ENCODE measurements around the gene ZNF124. TPM values are rescaled to one million over a fixed set of nuclear protein-coding genes. Genes with fewer than 3 reads are reported as not detected.
"Not testable (repeated sequence)": the region's sequence is repeated elsewhere in the genome, so short reads cannot be mapped to it uniquely, and the experiment has no call there.

ZNF124 gene
- total RNA-seq, 2 experiments from 2014 or later, result 19.4 to 21.9 TPM

DNA sequence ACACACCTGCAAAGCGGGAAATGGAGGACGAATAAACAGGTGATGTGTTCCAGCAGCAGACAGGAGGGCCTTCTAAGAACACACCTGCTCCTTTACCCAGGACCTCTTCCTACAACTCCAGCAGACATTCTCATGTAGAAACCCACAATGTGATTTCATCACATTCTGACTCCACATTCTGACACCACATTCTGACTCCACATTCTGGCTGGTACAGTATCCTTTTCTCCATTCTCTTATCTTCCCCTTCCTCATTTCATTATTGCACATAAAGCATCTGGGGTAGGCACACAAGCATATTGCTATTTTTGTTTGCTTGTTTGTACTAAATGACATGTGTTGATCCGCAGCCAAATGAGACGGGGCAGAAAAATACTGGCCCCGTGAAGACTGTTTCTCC, 3.6 kb upstream of the ZNF124 start:
- CTCF ChIA-PET, result no interaction called here

DNA sequence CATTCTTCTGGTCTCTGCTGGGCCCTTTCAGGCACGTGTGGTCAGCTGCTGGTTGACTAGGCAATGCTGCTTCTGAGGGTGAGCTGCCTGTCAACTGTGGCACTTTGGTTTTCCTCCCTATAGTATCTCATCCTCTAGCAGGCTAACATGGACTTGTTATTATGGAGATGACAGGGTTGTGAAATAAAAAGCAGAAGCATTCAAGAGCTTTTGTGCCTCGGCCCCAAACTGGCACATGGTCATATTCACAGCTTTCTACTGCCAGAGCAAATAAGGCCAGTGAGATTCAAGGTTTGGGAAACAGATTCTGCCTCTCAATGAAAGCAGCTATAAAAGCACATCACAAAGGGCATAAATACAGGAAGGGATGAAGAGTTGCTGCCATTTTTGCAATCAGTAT, 1.6 kb upstream of the ZNF124 start:
- POLR2A ChIA-PET, result no interaction called here
- CTCF ChIA-PET, result no interaction called here

More for the DNA sequence above, 3.6 kb upstream of the ZNF124 start:
- POLR2A ChIA-PET, result no interaction called here

DNA sequence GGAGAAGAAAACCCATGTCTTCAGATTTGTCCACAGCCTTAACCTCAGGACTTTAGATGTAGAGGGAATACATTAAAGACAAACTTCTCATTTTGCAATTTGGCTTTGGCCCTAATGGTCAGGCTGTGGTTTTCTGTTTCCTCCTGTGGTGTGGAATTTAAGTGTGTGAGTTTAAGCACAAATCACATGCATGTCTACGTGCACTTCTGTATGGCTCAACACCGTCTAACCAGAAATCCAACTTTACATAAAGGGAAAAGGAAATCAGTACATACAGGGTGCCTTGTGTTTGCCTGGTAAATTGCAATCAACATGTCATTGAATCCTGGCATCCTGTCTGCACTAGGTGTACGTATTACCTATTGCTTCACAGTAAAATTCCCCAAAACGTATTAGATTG, 1.2 kb upstream of the ZNF124 start:
- ChIA-PET CTCF (no interaction called here), POLR2A (no interaction called here)

DNA sequence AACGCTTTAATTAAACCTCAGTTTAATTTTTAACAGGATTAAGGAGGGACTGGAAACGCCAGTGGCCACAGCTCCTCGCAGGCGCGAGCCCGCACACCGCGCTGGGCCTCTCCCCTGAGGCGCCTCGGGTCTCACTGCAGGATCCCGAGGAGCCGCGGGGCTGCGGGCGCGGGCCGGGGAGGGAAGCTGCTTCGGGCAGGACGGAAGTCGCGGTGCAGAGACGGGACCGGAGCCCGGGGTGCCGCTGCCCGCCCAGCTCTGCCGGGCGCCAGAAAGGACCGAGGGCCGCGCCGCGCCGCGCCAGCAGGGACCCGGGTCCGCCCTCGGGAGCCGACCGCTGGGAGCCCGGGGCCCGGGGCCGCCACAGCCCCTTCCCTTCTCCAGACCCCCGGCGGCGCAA, 377 bp downstream of the ZNF124 start:
- POLR2A ChIA-PET, CTCF ChIA-PET: not testable (repeated sequence)

GRCh38 chr1:247165674-247166073, 6.1 kb downstream of the ZNF124 start:
- POLR2A ChIA-PET, result no interaction called here
- CTCF ChIA-PET, result no interaction called here

DNA sequence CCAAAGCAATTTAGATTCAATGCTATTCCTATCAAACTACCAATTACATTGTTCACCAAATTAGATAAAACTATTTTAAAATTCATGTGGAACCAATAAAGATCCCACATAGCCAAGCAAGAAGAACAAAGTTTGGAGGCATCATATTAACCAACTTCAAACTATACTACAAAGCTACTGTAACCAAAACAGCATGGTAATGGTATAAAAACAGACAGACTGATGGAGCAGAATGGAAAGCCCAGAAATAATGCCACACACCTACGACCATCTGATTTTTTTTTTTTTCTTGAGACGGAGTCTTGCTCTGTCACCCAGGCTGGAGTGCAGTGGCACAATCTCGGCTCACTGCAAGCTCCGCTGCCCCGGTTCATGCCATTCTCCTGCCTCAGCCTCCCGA, 7.1 kb downstream of the ZNF124 start:
- ChIA-PET CTCF (no interaction called here), POLR2A (no interaction called here)

DNA sequence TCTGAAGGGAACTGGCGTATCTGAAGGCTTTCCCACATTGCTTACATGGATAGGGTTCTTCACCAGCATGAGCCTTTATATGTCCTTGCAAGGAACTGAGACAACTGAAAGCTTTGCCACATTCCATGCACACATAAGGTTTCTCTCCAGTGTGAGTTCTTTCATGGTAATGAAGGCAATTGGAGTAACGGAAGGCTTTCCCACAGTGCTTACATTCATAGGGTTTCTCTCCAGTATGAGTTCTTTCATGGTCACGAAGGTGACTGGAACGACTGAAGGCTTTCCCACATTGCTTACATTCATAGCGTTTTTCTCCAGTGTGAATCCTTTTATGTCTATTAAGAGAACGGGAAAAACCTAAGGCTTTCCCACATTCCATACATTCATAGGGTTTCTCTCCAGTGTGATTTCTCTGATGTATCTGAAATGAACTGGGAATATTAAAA, 15.0 kb downstream of the ZNF124 start:
- CTCF ChIA-PET, result no interaction called here
- POLR2A ChIA-PET, result no interaction called here

- POLR2A ChIA-PET, result no interaction called here
- CTCF ChIA-PET, result no interaction called here
Observed at GRCh38 chr1:247147781-247148180, 24.0 kb downstream of the ZNF124 start.

GRCh38 chr1:247147120-247147519, 24.7 kb downstream of the ZNF124 start:
- POLR2A ChIA-PET, result not testable (repeated sequence)
- CTCF ChIA-PET, result interaction anchor here (0.7 kb wide), 1 partner anchor 58 kb away, joined by 4 read pairs; no protein-coding TSS in a partner anchor

- POLR2A ChIA-PET, result no interaction called here
- CTCF ChIA-PET, result interaction anchor here (0.7 kb wide), 1 partner anchor 59 kb away, joined by 4 read pairs; no protein-coding TSS in a partner anchor
Observed at GRCh38 chr1:247146671-247147070, 25.1 kb downstream of the ZNF124 start.

GRCh38 chr1:247145279-247145678, 26.5 kb downstream of the ZNF124 start:
- ChIA-PET CTCF (no interaction called here), POLR2A (no interaction called here)

GRCh38 chr1:247139557-247139956, 32.3 kb downstream of the ZNF124 start:
- CTCF ChIA-PET, result not testable (repeated sequence)

DNA sequence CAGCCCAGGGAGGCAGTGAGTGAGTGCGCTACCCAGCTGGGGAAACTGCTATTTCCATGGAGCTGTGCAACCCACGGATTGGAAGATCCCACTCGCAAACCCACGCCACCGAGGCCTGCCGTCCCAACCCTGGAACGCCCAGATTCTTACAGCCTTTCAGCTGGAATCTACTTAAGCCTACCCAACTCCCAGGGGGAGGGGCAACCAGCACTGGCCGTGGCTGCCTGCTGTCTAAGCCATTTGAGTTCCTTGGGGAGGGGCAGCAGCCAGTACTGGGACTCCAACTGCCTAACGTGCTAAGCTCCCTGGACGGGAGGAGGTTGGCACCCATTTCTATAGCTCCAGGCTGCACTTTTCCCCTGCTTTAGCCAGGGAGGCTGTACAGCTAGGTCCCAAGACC, 40.6 kb downstream of the ZNF124 start:
- CTCF ChIA-PET, result no interaction called here
- POLR2A ChIA-PET, result no interaction called here

More at GRCh38 chr1:247139557-247139956, 32.3 kb downstream of the ZNF124 start:
- POLR2A ChIA-PET, result not testable (repeated sequence)

GRCh38 chr1:247127519-247128282, 44.1 kb downstream of the ZNF124 start:
- CTCF ChIA-PET, POLR2A ChIA-PET: not testable (repeated sequence)

GRCh38 chr1:247126601-247127000, 45.2 kb downstream of the ZNF124 start:
- CTCF ChIA-PET, POLR2A ChIA-PET: not testable (repeated sequence)

DNA sequence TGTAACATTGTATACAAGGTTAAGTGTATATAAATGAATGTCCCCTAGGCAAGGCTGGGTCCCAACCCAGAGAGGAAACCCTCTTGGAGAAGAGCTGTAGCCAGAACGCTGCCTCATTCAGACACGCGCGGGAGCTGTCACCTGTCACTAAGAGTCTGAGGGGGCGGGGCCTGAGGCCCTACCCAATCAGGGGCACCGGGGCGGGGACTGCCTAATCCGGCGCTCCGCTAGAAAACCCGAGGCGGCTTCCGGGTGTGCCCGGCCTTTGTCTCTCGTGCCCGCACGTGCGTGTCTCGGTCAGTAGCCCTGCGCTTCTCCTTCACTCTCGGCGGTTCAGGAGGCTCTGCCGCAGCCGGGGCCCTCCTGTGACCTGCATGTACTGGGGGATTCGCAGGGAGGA, 45.7 kb downstream of the ZNF124 start:
- POLR2A ChIA-PET, CTCF ChIA-PET: not testable (repeated sequence)

GRCh38 chr1:247121382-247121781, 50.4 kb downstream of the ZNF124 start:
- ChIA-PET POLR2A (no interaction called here), CTCF (no interaction called here)

DNA sequence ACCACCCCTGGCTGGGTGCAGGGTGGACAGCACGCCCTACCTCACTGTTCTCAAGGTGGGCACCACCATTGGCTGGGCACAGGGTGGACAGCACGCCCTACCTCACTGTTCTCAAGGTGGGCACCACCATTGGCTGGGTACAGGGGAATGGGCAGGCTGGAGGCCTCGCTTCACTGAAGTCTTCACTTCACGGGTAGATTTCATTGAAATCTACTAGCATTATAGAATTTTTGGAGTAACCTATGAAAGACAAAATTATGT, 51.5 kb downstream of the ZNF124 start:
- CTCF ChIA-PET, result not testable (repeated sequence)

GRCh38 chr1:247119600-247120407, 52.0 kb downstream of the ZNF124 start:
- CTCF ChIA-PET, result no interaction called here

More for the DNA sequence above, 51.5 kb downstream of the ZNF124 start:
- POLR2A ChIA-PET, result not testable (repeated sequence)

DNA sequence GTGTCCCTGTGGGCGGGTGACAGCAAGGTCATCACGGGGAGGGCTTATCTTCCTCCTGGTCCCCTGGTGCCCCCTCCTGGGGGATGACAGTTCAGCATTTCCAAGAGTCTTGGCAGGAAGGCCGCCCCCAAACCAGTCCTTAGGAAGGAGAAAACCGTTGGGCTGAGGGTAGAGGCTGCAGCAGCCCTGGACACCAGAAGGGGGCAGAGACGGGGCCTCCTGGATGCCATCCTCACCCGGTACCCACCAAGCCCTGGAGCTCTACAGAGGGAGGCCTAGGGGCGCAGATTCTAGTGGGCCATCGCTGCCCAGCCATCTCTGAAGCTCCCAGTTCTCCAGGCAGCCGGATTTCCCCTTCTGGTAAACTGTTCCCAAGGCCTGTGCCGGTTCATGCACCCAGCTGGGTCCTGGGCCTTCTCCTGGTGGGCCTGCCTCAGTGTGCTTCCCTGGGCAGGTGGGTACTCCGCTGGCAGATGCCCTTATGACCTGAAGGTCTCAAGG, 52.8 kb downstream of the ZNF124 start:
- ChIA-PET CTCF (no interaction called here), POLR2A (no interaction called here)

More at GRCh38 chr1:247119600-247120407, 52.0 kb downstream of the ZNF124 start:
- POLR2A ChIA-PET, result no interaction called here

DNA sequence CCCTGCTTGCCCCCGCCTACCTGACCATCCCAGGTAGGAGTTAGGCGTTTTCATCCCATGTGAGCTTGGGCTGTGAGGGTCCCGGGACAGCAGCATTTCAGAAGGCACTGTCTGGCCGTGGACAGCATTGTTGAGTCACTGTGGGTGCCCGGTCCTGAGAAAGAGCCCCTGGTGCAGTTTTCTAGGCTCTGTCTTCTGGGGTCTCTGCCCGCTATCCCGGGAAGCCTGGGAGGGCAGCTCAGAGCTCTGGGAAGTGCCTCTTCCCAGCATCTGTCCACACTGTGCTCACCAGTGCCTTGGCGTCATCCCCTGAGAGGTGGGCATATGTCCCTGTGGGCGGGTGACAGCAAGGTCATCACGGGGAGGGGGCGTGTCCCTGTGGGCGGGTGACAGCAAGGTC, 56.3 kb downstream of the ZNF124 start:
- CTCF ChIA-PET, result no interaction called here
- POLR2A ChIA-PET, result no interaction called here

DNA sequence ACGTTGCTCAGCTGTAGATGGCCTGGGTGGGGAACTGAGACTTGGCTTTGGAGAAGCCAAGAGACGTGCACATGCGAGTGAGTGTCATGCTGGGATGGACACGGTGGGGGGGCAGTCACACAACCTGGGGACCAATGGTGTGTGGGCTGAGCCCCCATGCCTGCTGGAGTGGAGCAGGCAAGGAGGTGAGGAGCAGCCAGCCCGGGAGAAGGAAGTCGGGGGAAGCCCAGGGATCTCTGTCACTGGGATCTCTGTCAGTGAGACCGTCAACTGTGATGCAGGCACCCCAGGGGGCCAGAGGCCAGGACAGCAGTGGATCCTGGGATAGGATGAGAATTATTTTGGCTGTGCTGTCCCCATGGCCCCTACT, 56.7 kb downstream of the ZNF124 start:
- POLR2A ChIA-PET, result no interaction called here
- CTCF ChIA-PET, result no interaction called here
